ENCODE data around the gene RAP1A.

Gene RAP1A

DNA sequence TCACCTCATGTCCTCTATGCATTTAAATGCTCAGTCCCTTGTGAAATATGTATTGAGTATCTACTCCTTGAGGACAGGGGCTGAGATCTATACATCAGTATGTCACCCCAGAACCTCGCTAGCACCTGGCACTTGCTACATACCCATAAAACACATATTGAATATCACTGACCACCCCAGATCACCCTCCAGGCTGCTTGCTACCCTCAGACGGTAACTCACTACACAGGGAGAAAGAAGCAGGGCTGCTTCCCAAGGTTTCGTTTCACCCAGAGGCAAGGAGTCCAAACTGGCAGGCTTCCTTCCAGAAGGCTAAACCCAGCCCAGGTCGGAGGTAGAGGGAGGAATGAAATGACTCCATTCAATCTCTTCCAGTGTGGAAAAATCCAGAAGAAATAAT, 111.1 kb downstream of the RAP1A start:
- H3K9ac ChIP-seq: no peak overlapping the region

DNA sequence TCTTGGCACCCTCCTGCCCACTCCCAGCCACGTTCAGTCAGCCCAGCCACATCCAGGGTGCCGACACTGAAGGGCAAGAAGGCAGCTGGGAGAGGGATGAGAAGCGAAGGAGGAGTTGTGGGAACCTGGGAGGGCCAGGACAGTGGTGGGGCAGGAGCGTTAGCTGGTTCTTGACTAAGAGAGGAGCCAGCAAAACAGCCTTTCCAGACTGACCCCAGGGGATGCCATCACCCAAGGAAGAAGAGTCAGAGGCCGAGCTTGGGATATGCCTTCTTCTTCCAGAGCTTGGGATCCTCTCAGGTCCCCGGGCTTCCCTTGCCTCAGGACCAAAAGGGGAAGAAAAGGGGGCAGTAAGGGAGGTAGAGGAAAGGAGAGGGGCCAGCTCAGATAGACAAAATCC, 112.4 kb downstream of the RAP1A start:
- Histone ChIP-seq H3K9ac (no peak overlapping the region), H3K4me2 (no peak overlapping the region), H4K20me1 (ENCODE audit: insufficient read depth) (no peaks in the 10 kb centered on the region), H3K27ac (no peak overlapping the region), H3K4me1 (ENCODE audit: low read depth, poor library complexity, severe bottlenecking) (no peaks in the 10 kb centered on the region), H3K27me3 (ENCODE audit: insufficient read depth, low read depth) (no peaks in the 10 kb centered on the region), H2AFZ (ENCODE audit: low read depth) (no peak overlapping the region), H3K79me2 (ENCODE audit: insufficient read depth, low read depth) (no peaks in the 10 kb centered on the region), H3K4me3 (IDR thresholded peaks at IDR 0.05; ENCODE audit: insufficient read depth, low read depth, low read length) (no peak overlapping the region), H3K36me3 (ENCODE audit: insufficient read depth) (no peaks in the 10 kb centered on the region)
- TF ChIP-seq, protein P1, sequence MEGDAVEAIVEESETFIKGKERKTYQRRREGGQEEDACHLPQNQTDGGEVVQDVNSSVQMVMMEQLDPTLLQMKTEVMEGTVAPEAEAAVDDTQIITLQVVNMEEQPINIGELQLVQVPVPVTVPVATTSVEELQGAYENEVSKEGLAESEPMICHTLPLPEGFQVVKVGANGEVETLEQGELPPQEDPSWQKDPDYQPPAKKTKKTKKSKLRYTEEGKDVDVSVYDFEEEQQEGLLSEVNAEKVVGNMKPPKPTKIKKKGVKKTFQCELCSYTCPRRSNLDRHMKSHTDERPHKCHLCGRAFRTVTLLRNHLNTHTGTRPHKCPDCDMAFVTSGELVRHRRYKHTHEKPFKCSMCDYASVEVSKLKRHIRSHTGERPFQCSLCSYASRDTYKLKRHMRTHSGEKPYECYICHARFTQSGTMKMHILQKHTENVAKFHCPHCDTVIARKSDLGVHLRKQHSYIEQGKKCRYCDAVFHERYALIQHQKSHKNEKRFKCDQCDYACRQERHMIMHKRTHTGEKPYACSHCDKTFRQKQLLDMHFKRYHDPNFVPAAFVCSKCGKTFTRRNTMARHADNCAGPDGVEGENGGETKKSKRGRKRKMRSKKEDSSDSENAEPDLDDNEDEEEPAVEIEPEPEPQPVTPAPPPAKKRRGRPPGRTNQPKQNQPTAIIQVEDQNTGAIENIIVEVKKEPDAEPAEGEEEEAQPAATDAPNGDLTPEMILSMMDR (conservative IDR thresholded peaks at IDR 0.05; ENCODE audit: low read depth, low read length): no peak

More for the DNA sequence above, 111.1 kb downstream of the RAP1A start:
- Histone ChIP-seq H3K27ac (no peak overlapping the region), H2AFZ (ENCODE audit: low read depth) (no peak overlapping the region), H3K36me3 (ENCODE audit: insufficient read depth) (no peaks in the 10 kb centered on the region), H3K4me2 (no peak overlapping the region), H3K27me3 (ENCODE audit: insufficient read depth, low read depth) (no peaks in the 10 kb centered on the region), H3K4me3 (IDR thresholded peaks at IDR 0.05; ENCODE audit: insufficient read depth, low read depth, low read length) (no peak overlapping the region), H4K20me1 (ENCODE audit: insufficient read depth) (no peaks in the 10 kb centered on the region), H3K79me2 (ENCODE audit: insufficient read depth, low read depth) (no peaks in the 10 kb centered on the region), H3K4me1 (ENCODE audit: low read depth, poor library complexity, severe bottlenecking) (no peaks in the 10 kb centered on the region)
- TF ChIP-seq, protein P1 (conservative IDR thresholded peaks at IDR 0.05; ENCODE audit: low read depth, low read length): no peak

DNA sequence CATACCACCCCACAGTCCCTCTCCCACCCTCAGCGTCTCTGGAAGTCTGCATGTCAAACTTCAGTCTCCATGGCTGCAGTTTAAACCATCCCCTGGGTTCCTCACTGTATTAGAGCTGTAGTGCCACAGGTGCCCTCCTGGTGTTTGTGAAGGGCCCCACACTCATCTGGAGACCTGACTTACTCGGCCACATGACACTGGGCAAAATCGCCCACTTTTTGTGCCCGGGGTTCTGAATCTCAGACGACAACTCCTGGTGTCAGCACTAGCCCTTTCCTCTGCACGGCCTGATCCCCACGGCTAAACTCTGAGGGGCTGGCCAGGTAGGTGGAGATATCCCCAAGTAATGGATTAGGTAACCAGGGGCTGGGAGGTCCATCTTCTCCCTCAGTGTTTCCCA, 113.1 kb downstream of the RAP1A start:
- Histone ChIP-seq H3K79me2 (ENCODE audit: insufficient read depth, low read depth) (no peaks in the 10 kb centered on the region), H3K27me3 (ENCODE audit: insufficient read depth, low read depth) (no peaks in the 10 kb centered on the region), H3K27ac (no peak overlapping the region), H4K20me1 (ENCODE audit: insufficient read depth) (no peaks in the 10 kb centered on the region), H3K4me2 (no peak overlapping the region), H3K4me3 (IDR thresholded peaks at IDR 0.05; ENCODE audit: insufficient read depth, low read depth, low read length) (no peak overlapping the region), H2AFZ (ENCODE audit: low read depth) (no peak overlapping the region), H3K4me1 (ENCODE audit: low read depth, poor library complexity, severe bottlenecking) (peaks cover 6% of the 10 kb centered on the region), H3K9ac (no peak overlapping the region), H3K36me3 (ENCODE audit: insufficient read depth) (no peaks in the 10 kb centered on the region)
- TF ChIP-seq, protein P1 (conservative IDR thresholded peaks at IDR 0.05; ENCODE audit: low read depth, low read length): no peak

DNA sequence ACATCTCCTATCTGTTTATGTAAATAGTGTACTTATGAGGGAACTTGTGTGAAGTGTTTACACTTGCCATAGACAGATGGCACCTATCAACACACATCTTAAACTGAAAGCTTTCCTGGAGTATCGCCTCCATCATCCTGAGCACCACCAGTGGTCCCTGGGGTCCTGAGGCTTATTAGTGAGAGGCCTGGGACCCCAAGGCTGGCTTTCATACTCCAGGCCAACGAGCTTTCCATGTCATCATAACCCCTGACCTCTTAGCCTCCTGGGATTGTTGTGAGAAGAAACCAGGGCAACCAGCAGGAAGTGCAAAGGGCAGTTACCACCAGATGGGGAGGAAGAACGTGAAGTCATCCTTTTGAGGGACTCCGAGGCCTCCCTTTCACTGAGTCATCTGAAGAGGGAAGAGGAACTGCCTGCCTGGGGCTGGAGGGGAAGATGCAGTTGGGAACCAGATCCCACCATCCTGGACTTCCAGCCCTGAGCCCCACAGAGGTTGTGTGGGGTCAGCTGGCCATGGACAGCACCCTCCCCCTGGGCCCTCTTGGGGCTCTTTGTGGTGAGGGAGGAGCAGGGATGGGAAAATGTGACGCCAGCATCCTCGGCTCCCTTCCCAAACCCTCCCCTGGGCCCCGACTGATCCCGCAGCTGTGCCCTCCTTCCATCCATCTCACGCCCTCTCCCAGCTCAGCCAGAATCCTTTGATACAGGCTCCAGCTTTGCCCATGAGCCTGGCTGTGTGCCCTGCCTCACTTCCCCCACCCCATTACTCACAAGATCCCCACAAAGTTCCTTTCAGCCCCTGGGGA, 113.8 kb downstream of the RAP1A start:
- peaks cover 9% of the 10 kb centered on the region for H3K4me1 ChIP-seq (ENCODE audit: low read depth, poor library complexity, severe bottlenecking)
- H3K36me3 ChIP-seq (ENCODE audit: insufficient read depth): no peaks in the 10 kb centered on the region
- H3K79me2 ChIP-seq (ENCODE audit: insufficient read depth, low read depth): no peaks in the 10 kb centered on the region
- H2AFZ ChIP-seq (ENCODE audit: low read depth): no peak overlapping the region
- H3K27me3 ChIP-seq (ENCODE audit: insufficient read depth, low read depth): no peaks in the 10 kb centered on the region
- H3K4me3 ChIP-seq (IDR thresholded peaks at IDR 0.05; ENCODE audit: insufficient read depth, low read depth, low read length): no peak overlapping the region
- no peak overlapping the region for H3K27ac ChIP-seq
- no peak overlapping the region for H3K4me2 ChIP-seq
- TF ChIP-seq, protein P1 (conservative IDR thresholded peaks at IDR 0.05; ENCODE audit: low read depth, low read length): no peak
- no peaks in the 10 kb centered on the region for H4K20me1 ChIP-seq (ENCODE audit: insufficient read depth)
- no peak overlapping the region for H3K9ac ChIP-seq

Data from KMS-11 (cell line).